Thyroid gland (tissue), 4 donors: ENCODE results near the gene TIAM1. TPM values are rescaled to one million over a fixed set of nuclear protein-coding genes. Genes with fewer than 3 reads are reported as not detected.

ENCODE experiments used
- DNase-seq, 2 donors: peaks; one replicate each; pipeline ENCODE4 v3.0.0-alpha.2; 2019
- H3K27ac ChIP-seq, 3 donors: fragments of 200-600 bp; sonication (generic); 1 replicate in 2 of 3; 2 replicates in 1 of 3; pipeline ENCODE4 v1.5.1; 2016 to 2019; ENCODE audit warnings: mild to moderate bottlenecking in 1 of 3, moderate library complexity in 1 of 3
- H3K27me3 ChIP-seq: fragments of 200-600 bp; sonication (generic); one replicate; pipeline ENCODE4 v1.5.1; 2019
- H3K36me3 ChIP-seq, 2 donors: fragments of 200-600 bp; sonication (generic); one replicate each; pipeline ENCODE4 v1.5.1; 2016 to 2019
- H3K4me1 ChIP-seq, 2 donors: fragments of 200-600 bp; sonication (generic); one replicate each; pipeline ENCODE4 v1.5.1; 2017 to 2019
- H3K4me3 ChIP-seq, 3 donors: fragments of 200-600 bp; sonication (generic); replicated peaks in 1 of 3; 1 replicate in 2 of 3; 2 replicates in 1 of 3; pipeline ENCODE4 v1.5.1; 2016; ENCODE audit warnings: mild to moderate bottlenecking in 1 of 3
- H3K9me3 ChIP-seq: fragments of 200-600 bp; sonication (generic); one replicate; pipeline ENCODE4 v1.5.1; 2017
- POLR2A ChIP-seq, 2 donors: fragments of 450-650 bp; IDR thresholded peaks; one replicate each; pipeline ENCODE4 v1.6.1; 2017; ENCODE audit warnings: antibody characterized with exemption in 2 of 2, mild to moderate bottlenecking in 2 of 2, moderate library complexity in 1 of 2
- WGBS, 2 donors: methylation state at CpG; one replicate each; pipeline ENCODE4 v1.1.5; 2017; 5-methylcytosine and 5-hydroxymethylcytosine counted together
- intact Hi-C: fragments of 100-400 bp; cut with DNase I; formaldehyde crosslinking; loops from one replicate; pipeline ENCODE4 v1.15.1; 2023
- total RNA-seq, 4 donors: library from RNA; depleted of rRNA; stranded (reverse); fragments of >200 nt; gene quantifications; one replicate each; pipeline ENCODE4 v1.2.3, GENCODE V29; 2016
- TF ChIP-seq, protein P1 (sequence below), 6 experiments: fragments of 200-600 bp in 3 of 6; fragments of 450-650 bp in 3 of 6; sonication (generic) in 3 of 6; IDR thresholded peaks; one replicate each; pipeline ENCODE4 v1.5.1; 2016 to 2019; ENCODE audit warnings: antibody characterized with exemption in 6 of 6, mild to moderate bottlenecking in 2 of 6, inconsistent platforms in 1 of 6, moderate library complexity in 1 of 6

TIAM1 gene
- total RNA-seq, 4 donors from 2014 or later, result 2.2 to 6.7 (median 2.4) TPM

DNA sequence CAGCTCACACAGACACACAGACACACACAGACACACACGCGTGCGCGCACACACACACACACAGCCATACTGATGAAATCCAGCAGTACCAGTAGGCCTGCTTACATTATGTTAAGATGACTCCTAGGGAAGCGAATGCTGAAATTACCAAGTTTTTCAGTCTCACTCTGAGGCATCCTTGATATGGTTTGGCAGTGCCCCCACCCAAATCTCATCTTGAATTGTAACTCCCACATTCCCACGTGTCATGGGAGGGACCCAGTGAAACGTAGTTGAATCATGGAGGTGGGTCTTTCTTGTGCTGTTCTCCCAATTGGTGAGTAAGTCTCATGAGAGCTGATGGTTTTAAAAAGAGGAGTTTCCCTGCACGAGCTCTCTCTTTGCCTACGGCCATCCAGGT, 64.1 kb downstream of the TIAM1 start:
- no peak for DNase-seq
- peaks cover 0 to 3% of the 10 kb centered on the region in 2 donors for H3K4me1 ChIP-seq
- TF ChIP-seq POLR2A (IDR thresholded peaks at IDR 0.05), result no peak
- TF ChIP-seq, protein P1, sequence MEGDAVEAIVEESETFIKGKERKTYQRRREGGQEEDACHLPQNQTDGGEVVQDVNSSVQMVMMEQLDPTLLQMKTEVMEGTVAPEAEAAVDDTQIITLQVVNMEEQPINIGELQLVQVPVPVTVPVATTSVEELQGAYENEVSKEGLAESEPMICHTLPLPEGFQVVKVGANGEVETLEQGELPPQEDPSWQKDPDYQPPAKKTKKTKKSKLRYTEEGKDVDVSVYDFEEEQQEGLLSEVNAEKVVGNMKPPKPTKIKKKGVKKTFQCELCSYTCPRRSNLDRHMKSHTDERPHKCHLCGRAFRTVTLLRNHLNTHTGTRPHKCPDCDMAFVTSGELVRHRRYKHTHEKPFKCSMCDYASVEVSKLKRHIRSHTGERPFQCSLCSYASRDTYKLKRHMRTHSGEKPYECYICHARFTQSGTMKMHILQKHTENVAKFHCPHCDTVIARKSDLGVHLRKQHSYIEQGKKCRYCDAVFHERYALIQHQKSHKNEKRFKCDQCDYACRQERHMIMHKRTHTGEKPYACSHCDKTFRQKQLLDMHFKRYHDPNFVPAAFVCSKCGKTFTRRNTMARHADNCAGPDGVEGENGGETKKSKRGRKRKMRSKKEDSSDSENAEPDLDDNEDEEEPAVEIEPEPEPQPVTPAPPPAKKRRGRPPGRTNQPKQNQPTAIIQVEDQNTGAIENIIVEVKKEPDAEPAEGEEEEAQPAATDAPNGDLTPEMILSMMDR (IDR thresholded peaks at IDR 0.05), result no peak
- 87 to 92% methylated on average over 9 of the region's 9 CpGs for WGBS, 2 donors
- H3K9me3 ChIP-seq, result no peaks in the 10 kb centered on the region
- no peak overlapping the region for H3K4me3 ChIP-seq
- no peaks in the 10 kb centered on the region for H3K27me3 ChIP-seq
- H3K27ac ChIP-seq, result no peak overlapping the region
- intact Hi-C loops, result no loop called here
- H3K36me3 ChIP-seq, result no peaks in the 10 kb centered on the region

DNA sequence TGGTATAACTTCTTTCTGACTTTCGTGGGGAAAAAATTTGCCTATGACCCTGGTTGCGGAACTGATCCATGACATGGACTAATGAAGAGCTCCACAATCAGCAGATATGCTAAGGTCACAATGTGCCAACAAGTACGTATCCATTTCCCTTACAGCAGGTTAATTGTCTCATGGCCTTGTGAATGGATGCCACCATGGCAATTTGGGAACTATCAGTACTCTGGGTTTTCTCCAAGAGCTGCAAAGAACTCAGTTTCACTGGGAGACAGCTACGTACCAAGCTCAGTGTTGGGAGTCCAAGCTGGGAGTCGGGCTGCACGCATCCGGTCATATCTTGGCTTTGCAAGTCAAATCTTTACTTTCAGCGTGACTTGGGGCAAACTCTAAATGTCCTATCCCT, 64.8 kb downstream of the TIAM1 start:
- H3K9me3 ChIP-seq, result no peaks in the 10 kb centered on the region
- no peaks in the 10 kb centered on the region for H3K27me3 ChIP-seq
- TF ChIP-seq POLR2A (IDR thresholded peaks at IDR 0.05), result no peak
- TF ChIP-seq, protein P1 (IDR thresholded peaks at IDR 0.05), result no peak
- WGBS, 2 donors, result 96 to 97% methylated on average over 8 of the region's 8 CpGs
- no peaks in the 10 kb centered on the region for H3K36me3 ChIP-seq
- no peak for DNase-seq
- H3K27ac ChIP-seq, result no peak overlapping the region
- intact Hi-C loops, result no loop called here
- peaks cover 0 to 3% of the 10 kb centered on the region in 2 donors for H3K4me1 ChIP-seq
- no peak overlapping the region for H3K4me3 ChIP-seq

DNA sequence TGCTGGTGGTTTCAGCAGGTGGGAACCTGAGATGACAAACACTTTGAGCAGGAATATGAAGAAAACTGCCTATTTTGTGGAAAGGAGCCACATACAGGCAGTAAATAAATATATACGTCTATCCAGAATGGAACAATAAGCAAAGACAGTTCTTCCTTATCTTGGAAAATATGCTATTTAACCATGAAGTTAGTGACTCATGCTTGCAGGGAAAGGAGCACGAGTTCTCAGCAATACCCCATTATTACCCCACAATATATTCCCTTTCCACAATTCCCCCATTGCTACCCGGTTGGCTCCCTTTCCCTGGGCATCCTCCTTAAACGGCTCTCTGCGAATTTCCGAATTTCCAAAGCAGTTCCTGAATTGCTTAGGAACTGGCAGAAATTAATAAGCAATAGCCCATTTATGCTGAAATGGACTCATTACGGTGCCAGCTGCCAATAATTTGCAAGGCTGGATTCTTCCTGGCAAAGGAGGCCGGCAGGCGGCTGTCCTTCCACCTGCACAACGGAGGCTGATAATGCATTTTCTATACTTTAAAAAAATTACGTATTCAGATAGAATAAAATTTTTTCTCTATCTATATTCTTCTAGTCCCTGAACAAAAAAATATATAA, 65.4 kb downstream of the TIAM1 start:
- Histone ChIP-seq H3K36me3 (no peaks in the 10 kb centered on the region), H3K27me3 (no peaks in the 10 kb centered on the region), H3K4me3 (no peak overlapping the region), H3K27ac (no peak overlapping the region), H3K4me1 (peaks cover 0 to 3% of the 10 kb centered on the region in 2 donors), H3K9me3 (no peaks in the 10 kb centered on the region)
- TF ChIP-seq, protein P1 (IDR thresholded peaks at IDR 0.05), result no peak
- no peak for TF ChIP-seq POLR2A (IDR thresholded peaks at IDR 0.05)
- DNase-seq, result no peak
- 96 to 97% methylated on average over 11 of the region's 11 CpGs for WGBS, 2 donors
- intact Hi-C loops, result no loop called here

DNA sequence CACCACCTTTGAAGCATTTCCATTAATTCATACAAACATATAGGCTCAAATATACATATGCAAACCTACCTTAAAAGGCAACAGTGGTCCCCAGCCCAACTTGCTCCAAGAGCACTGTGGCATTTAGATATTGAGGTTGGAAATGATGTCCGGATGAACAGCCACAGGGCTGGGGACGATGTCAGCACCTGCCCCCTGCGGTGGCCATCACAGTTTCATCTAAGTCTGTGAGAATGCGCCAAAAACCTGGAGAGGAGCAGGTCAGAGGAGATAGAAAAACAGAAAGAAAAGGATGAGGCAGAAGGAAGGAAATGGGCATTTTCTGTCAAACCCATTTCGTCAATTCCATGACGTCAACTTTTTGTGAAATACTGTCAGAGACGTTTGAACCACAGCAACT, 67.4 kb downstream of the TIAM1 start:
- 87 to 91% methylated on average over 7 of the region's 7 CpGs for WGBS, 2 donors
- Histone ChIP-seq H3K9me3 (no peaks in the 10 kb centered on the region), H3K27me3 (no peaks in the 10 kb centered on the region), H3K4me1 (no peaks in the 10 kb centered on the region), H3K27ac (no peak overlapping the region), H3K4me3 (no peak overlapping the region), H3K36me3 (no peaks in the 10 kb centered on the region)
- intact Hi-C loops, result no loop called here
- no peak for DNase-seq
- TF ChIP-seq POLR2A (IDR thresholded peaks at IDR 0.05), result no peak
- TF ChIP-seq, protein P1 (IDR thresholded peaks at IDR 0.05), result no peak

DNA sequence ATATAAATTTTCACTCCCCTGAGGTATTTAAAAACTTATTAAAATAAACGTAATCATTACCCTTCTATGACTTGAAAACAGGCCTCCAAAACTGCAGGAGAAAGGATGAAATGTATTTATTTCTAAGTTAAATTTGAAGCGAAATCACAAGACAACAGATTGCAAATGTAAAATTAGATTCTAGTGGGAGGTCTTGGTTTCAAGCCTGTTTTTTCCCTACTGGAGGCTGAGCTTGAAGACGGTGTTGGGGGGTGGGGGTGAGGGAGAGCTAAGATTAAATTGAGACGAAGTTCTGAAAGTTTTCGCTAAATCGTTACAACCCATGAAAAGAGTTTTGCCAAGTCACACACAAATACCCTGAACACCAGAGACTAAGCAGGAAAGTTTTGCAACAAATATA, 68.2 kb downstream of the TIAM1 start:
- H3K4me3 ChIP-seq, result no peak overlapping the region
- no peak overlapping the region for H3K27ac ChIP-seq
- intact Hi-C loops, result no loop called here
- no peaks in the 10 kb centered on the region for H3K36me3 ChIP-seq
- H3K9me3 ChIP-seq, result no peaks in the 10 kb centered on the region
- TF ChIP-seq POLR2A (IDR thresholded peaks at IDR 0.05), result no peak
- TF ChIP-seq, protein P1 (IDR thresholded peaks at IDR 0.05), result no peak
- 82 to 87% methylated on average over 6 of the region's 6 CpGs for WGBS, 2 donors
- no peaks in the 10 kb centered on the region for H3K27me3 ChIP-seq
- H3K4me1 ChIP-seq, result no peaks in the 10 kb centered on the region
- DNase-seq, result no peak
